A172 (cell line): ENCODE measurements around the gene TLL2. TPM values are rescaled to one million over a fixed set of nuclear protein-coding genes. Genes with fewer than 3 reads are reported as not detected.
A peak's percentile ranks its signal among the peaks of the same experiment; 100 is the strongest.

Experiments used
- DNase-seq: peaks from one replicate; pipeline ENCODE4 v3.0.0-alpha.2; 2015; ENCODE audit warnings: low spot score
- total RNA-seq: library from RNA; depleted of rRNA; stranded (reverse); fragments of >200 nt; shearing (Covaris generic); gene quantifications from 2 replicates; pipeline ENCODE4 v1.2.3, GENCODE V29; 2014

TLL2 gene
- total RNA-seq, 1 experiment from 2014 or later = 0.38 TPM

DNA sequence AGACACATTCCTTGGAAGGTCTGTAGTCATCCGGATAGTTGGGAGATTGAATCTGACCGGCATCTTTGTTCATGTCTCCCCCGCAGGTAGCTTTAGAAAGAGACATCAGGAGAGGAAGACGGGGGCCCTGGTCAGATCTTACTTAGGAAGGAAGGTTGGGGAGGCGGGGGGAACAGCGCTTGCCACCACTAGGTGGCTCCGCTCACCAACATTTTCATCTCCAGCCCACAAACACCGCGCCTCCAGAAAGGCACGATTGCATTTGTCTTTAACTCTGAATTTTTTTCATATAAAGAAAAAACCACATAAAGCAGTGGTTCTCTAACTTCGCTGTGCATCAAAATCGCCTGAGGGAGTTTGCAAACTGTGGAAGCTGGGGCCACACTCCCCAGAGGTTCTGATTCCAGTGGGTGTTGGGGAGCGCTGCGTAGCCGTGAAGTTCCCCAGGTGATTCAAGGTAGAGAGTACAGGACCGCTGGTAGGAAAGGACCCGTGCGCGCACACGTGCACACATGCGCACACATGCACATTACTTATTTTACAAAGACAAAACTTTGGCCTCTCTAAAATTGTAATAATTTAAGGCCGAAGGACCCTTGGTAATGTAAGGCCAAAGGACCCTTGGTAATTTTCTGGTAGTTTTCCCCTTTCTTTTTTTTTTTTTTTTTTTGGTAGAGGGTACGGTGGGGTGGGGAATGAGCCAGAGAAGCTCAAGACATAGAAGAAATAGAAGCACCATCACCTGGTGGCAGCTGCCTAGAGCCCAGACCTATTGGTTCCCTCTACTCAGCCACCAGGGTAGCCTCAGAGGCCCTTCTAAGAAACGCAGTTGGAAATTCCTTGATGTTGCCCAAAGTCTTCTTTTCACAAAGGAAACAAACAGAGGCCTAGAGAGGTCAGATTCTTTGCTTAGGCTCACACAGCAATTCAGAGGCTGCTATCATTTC lies 117.5 kb downstream of the TLL2 start:
- DNase-seq = peak; percentile 57

DNA sequence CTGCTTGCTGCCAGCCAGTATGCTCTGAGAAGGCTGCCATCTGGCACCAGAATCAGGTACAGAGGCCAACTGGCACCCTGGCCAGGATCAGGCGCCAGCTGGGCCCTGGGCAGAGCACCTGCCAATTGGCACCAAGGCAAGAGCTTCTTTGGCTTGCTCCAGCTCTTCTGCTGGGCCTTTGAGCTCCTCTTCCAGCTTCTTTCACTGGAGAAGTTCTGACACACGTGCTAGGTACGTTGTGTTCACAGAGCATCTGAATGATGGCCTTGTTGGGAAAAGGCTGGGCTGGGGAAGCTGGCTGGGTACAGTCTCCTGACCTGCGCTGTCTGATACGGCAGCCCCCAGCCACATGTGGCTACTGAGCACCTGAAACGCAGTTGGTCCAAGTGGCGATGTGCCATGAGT lies 123.3 kb downstream of the TLL2 start:
- DNase-seq = no peak

DNA sequence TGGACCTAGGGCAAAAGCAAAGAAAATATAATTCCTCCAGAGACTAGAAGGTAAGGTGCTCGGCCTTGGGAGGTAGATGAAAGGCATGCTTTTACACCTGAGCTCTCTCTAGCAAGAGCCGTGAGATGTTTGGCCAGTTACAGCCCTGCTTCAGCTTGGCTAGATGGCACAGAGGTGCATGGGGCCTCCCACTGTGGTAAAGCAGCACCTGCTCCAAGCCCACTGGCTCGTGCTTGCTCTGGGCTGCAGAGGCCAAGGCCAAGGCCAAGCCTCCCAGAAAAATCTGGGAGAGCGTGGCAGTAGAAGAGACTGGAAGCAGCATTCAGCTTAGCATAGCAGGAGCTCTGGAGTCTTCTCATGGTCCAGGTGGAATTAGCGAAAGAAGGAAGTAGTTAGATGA lies 123.9 kb downstream of the TLL2 start:
- DNase-seq = no peak

DNA sequence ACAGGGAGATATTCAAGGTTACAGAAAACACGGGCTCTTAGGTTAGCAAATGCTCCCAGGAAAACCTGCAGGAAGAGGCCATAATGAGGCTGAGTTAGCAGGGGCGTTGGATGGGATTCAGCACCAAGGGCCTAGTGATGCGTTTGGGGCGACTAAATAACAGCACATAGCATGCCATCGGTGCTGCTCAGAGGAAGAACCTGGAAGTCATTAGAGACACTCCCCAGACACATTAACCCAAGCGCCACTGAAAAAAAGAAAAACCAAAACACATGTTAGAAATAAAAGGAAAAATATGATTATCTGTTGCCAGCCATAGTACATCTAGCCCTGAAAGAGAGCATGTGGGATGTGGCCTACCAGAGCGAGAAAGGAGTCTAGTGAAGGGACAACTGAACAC lies 126.1 kb downstream of the TLL2 start:
- no peak for DNase-seq

DNA sequence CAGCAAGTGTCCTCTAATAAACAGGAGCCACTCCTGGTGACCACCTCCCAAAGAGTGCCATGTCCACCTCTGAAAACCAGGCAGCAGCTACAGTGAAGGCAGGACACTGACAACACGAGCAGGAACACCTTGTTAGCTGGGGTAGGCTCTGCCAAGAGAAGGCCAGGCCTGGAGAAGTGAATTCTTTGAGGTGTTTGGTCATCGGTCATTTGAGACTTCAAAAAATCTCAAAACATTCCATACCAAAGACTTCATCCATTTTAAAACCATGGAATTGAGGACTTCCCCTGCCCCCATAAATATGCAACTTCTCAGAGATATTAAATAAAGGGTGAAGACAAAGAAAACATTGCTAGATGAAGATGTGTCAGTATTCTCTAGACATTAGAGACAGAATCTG lies 126.6 kb downstream of the TLL2 start:
- DNase-seq = no peak

DNA sequence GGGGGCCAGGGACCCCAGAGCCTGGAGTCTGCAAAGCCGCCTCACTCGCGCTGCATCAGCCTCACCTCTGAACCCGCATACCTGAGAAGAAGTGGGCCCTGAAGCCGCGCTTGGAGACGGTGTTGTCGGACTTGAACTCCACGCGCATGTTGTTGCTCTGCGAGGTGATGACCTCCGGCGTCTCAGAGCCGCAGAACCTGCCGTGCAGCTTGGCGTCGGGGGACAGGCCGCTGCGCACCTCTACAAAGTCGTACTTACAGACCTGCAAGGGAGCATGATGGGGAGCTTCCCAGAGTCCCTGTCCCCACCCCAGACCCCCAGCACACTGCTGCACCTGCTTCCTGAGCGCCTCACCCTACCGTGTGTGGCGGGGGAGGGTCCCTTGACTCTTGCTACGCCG lies 129.2 kb downstream of the TLL2 start:
- no peak for DNase-seq

DNA sequence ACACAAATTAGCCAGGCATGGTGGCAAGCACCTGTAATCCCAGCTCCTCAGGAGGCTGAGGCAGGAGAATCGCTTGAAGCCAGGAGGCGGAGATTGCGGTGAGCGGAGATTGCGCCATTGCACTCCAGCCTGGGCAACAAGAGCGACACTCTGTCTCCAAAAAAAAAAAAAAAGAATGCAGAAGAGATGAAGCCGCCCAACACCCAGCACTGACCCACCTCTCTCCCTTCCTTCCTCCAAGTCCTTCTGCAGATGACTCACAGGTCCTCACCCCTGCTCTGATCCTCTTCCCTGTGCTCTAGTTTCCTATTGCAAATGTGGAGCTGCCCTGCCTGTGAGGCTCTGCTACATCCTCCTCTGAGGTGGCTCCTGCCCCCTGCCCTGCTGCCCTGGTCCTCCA lies 132.9 kb downstream of the TLL2 start:
- DNase-seq = peak; percentile 29

DNA sequence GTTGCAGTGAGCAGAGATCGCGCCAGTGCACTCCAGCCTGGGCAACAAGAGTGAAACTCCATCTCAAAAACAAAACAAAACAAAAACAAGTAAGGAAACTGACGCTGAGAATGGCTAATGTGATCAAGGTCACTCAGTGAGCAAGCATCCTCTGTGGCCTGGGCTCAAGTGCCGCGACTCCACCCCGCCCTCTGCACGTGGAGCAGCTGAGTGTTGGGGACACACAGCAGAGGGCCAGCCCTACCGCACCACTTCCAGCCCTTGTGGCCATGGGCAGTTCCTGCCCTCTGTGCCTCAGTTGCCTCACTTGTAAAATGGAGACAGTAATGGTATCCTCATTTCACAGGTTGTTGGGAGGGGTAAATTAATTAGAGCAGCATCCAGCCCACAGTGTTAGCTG lies 134.0 kb downstream of the TLL2 start:
- no peak for DNase-seq

DNA sequence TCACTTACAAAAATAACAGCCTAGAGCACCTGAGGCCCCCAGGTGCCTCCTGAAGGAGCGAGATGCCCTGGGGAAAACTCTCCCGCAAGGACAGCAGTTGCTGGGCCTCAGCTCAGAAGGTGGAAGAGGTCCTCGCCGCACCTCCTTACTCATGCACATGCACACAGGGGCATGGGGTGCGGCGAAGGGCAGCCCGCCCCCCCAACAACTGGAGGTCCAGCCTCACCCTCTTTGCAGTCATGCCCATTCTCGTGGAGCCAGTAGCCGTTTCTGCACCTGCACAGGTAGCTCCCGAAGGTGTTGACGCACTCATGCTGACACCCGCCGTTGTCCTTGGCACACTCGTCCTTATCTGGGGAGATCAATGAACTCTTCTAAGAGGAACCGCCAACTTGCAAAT lies 135.0 kb downstream of the TLL2 start:
- DNase-seq = no peak

DNA sequence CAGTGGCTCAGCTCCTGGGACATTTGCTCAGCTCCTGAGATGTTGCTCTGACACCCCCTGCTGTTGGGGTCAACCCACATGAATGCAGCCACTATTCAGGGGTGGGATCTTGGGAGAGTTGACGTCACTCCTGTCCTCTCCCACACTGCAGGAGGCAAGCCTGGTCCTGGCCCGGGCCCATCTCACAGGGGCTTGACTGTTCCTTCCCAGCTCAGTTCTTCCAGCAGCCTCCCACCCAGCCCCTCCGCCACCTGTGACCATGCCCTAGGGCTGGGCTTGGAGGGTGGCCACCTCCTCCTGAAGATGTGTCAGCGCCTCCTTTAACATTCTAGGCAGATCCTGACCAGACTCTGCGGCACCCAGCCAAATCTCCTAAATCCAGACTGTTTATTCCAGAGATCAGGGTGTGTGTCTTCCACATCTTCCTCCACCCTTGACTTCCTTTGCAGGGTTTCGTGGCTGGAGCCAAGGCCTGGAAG lies 135.9 kb downstream of the TLL2 start:
- peak; percentile 48 for DNase-seq

DNA sequence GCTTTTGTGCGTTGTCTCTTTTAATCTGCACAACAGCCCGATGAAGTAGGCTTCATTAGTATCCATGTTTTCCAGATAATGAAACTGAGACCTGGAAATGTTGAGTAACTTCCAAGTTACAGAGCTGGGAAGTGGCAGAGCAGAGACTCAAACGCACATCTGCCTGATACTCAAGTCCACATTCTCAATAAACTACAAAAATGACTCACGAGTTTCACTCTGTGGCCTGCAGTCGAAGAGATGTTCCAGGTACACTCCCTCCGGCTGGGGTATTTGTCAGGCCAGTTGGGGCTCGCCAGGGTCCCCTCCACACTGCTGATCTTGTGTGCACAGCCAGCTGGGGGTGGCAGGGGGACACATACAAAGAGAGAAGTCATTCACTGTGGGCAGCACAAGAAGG lies 137.2 kb downstream of the TLL2 start:
- no peak for DNase-seq

DNA sequence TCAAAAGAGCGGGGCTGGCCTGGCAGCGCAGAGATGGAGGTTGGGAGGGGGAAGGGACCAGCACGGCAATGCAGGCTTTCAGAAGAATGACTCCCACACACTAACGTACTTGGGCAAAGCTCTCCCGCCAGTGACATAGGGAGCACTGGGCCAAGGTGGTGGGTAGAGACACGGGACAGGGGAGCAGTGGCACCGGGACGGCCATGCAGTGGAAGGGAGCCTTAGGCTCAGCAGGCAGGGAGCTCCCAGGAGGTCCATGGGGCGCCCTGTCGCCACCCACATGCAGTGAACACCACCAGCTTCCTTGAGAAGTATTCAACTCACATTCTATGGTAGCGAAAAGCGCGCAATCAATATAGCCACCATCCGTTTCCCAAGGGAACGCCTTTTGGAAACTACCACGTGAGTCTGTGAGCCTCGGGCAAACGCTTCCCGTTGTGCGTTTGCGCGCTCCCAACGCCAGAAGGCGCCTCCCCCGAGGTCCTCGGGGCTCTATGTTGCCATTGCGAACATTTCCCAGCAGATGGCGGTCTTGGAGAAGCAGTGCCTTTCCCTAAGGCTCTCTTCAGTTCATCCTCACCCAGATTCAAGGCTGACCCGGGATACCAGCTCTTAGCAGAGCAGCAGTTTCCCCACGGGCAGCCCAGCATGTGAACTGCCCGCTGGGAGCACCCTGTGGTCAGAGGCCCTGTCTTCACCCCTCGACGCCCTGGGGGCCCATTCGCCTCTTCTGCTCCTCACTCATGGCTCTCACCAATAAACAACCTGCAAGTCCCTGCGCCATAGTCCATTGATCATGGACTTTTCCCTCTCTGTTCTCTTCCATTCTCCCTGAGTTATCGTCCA lies 138.5 kb downstream of the TLL2 start:
- peak; percentile 86 for DNase-seq

DNA sequence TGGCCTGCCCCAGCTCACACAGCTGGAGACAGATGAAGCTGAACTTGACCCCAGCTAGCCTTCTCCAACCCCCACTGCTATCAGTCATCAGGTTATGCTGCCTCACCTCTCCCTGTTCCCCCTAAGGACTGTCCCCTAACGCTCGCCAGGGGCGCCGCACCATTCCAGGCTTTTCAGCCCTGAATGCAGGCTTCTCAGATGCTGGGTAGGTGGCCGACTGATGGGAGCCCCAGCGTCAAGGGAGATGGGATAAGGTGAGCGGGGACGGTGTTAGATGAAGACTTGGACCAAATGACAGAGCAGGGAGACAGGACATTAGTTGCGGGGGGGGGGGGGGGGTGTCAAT lies 139.1 kb downstream of the TLL2 start:
- no peak for DNase-seq

DNA sequence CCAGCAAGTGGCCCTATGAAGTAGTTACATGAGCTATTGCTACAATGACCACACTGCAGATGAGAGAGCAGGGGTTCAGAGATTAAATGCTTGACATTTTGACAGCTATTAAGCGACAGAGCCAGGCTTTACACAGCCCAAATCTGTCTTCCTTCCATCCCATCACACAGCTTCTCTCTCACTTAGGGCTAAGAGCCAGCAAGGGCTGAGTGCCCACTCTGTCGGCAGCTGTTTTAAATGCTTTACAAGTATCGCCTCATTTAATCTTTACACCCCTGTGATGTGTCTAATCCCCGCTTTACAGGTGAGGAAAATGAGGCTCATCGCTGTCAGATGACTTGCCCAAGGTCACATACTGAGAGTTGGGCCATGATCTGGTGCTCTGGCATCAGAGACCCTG lies 139.7 kb downstream of the TLL2 start:
- DNase-seq = no peak

DNA sequence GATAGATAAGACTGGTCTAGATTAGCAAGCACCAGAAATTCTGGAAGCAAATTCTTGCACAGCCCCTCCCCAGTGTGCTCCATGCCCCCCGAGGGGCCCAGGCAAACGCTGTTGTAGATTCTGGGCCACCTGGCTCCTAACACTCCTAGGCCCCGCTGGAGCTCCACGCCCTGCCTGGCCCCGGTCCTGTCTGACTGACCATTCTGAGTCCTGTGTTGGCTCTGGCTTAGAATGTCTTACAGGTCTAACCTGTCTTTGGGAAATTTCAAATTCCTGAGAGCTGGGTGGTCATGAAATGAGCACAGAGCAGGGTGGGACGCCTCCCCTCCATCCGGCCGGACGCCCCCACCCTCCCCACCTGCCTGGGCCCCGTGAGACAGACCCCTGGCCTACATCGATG lies 142.4 kb downstream of the TLL2 start:
- DNase-seq = no peak

DNA sequence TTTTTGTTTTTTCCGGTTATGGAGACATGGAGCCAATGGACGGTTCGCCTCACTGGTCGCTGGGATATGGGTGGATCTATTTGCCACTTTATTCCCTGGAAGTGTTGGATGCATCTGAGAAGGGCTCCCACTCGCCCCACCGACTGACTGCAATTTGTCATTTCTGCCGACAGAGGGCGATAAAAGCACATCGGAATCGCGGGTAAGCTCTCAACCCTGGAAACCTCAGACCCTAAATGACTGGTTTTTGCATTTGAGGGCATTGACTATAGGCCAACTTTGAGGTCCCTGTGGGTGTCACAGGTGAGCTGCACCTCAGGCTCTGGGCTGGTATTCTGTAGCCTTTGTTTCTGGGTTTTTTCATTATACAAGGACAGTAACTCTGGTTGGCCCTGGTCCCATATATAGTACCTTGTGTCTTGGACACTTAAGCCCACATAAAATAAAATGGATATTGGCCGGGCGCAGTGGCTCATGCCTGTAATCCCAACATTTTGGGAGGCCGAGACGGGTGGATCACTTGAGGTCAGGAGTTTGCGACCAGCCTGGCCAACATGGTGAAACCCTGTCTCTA lies 143.1 kb downstream of the TLL2 start:
- DNase-seq = peak; percentile 60

DNA sequence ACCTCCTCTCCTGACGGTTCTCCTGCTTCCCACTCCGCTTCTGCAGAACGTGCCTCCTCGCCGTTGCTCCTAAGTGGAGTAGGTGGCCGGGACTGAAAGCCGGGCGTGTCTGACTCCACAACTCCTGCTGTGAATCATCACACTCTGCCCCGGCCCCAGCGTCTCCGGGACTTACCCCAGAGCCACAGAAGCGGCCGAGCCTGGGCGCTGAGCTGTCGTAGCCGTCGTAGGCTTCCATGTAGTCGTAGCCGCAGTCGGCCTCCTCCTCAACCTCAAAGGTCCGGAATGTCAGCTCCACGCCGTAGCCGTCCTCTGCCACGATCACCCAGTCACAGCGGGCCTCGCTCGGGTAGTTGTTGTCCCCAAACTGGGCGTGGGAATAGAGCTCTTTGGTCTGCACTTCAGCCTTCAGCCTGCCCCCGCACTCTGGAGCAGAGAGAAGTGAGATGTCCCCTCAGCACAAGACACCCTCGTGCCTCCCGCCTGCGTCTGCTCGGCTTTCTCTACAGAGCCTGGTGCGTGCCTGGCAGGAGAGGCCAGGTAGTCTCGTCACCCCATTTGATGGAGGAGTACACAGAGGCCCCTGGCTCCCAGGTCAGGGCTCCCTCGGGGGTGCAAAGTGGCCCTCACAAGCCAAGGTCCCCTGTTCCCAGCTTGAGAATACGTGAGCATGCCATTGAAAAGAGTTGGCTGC lies 143.7 kb downstream of the TLL2 start:
- peak; percentile 76 for DNase-seq

DNA sequence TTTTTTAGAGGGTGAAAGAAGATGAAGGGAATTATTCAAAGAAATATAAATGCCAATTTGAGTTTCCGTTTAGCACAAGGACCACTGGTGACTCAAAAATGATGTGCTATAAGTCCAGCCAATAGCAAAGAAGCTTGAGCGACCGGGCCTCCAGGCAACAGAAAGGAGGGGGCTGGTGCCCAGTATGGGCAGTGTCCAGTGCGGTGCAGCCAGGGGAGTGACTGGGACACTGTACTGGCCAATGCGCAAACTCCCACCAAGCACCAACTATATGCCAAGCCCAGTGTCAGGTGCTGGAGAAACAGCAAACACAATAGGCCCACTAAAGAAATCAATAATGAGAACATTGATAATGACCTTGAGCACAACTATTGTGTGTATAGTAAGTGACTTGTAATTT lies 144.8 kb downstream of the TLL2 start:
- DNase-seq = no peak

DNA sequence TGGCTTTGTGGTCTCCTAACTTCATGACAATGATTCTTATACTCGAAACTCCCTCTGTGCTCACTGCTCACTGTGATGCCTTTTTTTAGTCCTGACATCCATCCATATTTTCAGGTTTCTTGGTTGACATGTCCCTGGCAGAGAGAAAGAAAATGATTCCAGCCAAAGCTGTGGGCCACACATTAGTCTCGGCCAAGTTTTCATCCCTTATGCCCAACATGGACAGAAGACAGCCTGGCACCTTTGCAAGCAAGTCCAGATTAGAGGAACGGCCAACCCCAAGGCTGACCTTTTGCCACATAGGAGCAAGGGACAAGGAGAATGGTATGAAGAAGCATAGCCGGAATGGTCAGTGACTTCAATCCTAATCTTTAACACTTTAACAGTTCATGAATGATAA lies 146.3 kb downstream of the TLL2 start:
- DNase-seq = no peak

DNA sequence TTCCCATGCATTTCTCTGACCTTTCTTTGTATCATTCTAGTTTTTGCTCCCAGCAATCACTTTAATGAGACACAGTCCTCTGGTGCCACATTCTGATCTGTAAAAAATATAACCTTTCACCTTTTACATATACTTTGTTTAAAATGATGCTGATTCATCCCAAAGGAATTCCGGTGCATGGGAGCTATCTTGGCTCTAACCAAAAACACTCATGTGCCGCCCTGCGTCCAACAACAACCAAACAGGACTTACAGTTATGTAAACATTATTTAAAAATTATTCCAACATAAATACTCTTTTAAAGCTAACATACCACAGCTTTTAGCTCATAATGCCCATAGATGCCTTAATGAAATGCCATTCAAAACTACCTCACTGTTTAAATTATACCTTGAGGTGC lies 147.2 kb downstream of the TLL2 start:
- no peak for DNase-seq

DNA sequence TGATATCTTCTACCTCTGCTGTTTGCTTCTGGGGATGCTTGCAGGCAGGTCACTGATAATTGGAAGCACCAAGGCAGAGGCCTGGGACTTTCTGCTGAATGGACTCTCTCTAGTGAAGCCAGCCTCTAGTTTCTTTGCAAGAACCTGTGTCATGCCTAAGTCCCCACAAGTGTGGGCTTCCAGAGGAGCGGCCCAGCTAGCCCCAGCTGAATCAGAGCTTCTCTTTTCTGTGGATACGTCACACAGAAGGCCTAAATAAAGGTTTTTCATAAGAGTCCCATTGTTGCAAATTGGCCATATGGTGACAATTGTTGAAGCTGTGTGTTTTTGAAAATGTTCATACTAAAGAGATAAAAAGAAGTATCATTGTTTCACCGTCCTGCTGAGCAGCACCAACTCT lies 148.2 kb downstream of the TLL2 start:
- DNase-seq = no peak

DNA sequence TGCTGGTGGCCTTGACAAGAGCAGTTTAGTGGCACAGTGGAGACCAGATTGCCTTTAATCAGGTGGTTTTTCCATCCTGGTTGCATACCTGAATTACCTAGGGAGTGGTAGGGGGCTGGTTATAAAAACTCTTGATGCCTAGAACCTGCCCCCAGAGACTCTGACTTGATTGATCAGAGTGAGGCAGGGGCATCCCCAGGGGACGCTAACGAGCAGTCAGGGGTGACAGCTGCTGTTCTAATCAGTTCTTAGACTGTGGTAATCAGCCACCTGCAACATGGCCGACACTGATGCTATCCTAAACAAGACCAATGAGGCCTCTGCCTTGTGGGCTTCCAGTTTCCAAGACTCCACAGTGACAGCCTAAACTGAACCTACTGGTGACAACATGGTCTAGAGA lies 153.0 kb downstream of the TLL2 start:
- no peak for DNase-seq
